HCT116 (cell line): ENCODE data around the gene MACROD1. TPM values are rescaled to one million over a fixed set of nuclear protein-coding genes. Genes with fewer than 3 reads are reported as not detected.

Experiments
- ATAC-seq: fragments of 200-7000 bp; cut with Tn5 transposase; 2 replicates; pipeline ENCODE4 v1.9.1; 2020; ENCODE audit warnings: mild to moderate bottlenecking, moderate library complexity
- BruUV-seq: library from RNA; stranded (reverse); fragments of 400-500 nt; replicated peaks from 2 replicates; lab custom pipeline; 2021; lab: Mats Ljungman, UMichigan
- CTCF ChIA-PET: fragments of 300-600 bp; sonication (Branson Sonifier 250); formaldehyde crosslinking; loops from one replicate; lab custom pipeline; 2021; ENCODE audit warnings: antibody characterized with exemption; lab: Charles Lee
- POLR2A ChIA-PET: fragments of 300-600, 350-600 bp; sonication (Branson Sonifier 250); formaldehyde crosslinking; loops from one replicate; lab custom pipeline; 2021; ENCODE audit warnings: antibody characterized with exemption; lab: Charles Lee
- RAD21 ChIA-PET, 2 experiments: fragments of 300-600 bp; sonication (Branson Sonifier 250); formaldehyde crosslinking; loops; one replicate each; lab custom pipeline; 2023; ENCODE audit warnings: low total read pairs in 2 of 2; ENCODE audit not compliant: uncharacterized antibody in 2 of 2, unreplicated experiment in 2 of 2, low non-redundant PET in 1 of 2; lab: Charles Lee
- DNase-seq: peaks from one replicate; pipeline ENCODE4 v3.0.0-alpha.2; 2010; ENCODE audit warnings: low read depth, low spot score
- H2AFZ ChIP-seq: fragments of 200-600 bp; shearing (Covaris generic), sonication (generic); 2 replicates; pipeline ENCODE4 v1.6.1; 2017; ENCODE audit warnings: low read depth, mixed run types, mixed read lengths, antibody characterized with exemption, low read length; ENCODE audit not compliant: poor library complexity, severe bottlenecking
- H3K27ac ChIP-seq: 2 replicates; pipeline ENCODE4 v1.5.1; 2012; ENCODE audit warnings: low read depth, low read length
- H3K27me3 ChIP-seq: fragments of 200-600 bp; sonication (generic); 2 replicates; pipeline ENCODE4 v1.6.1; 2016; ENCODE audit warnings: mixed run types, low read length, mixed read lengths; ENCODE audit not compliant: insufficient read depth
- H3K36me3 ChIP-seq, 2 experiments: fragments of 200-500 bp in 1 of 2; fragments of 200-600 bp in 1 of 2; sonication (Bioruptor generic) in 1 of 2; sonication (generic) in 1 of 2; 2 replicates each; pipeline versions ENCODE4 v1.5.1 to v1.6.1; 2014 to 2016; ENCODE audit warnings: low read length in 2 of 2, inconsistent platforms in 1 of 2, mixed read lengths in 1 of 2, mixed run types in 1 of 2; ENCODE audit not compliant: insufficient read depth in 2 of 2, control insufficient read depth in 1 of 2
- H3K4me1 ChIP-seq, 2 experiments: fragments of 200-600 bp in 1 of 2; sonication (generic) in 1 of 2; 2 replicates each; pipeline versions ENCODE4 v1.5.1 to v1.6.1; 2012 to 2017; ENCODE audit warnings: low read length in 2 of 2, inconsistent platforms in 1 of 2, mild to moderate bottlenecking in 1 of 2, mixed read lengths in 1 of 2, mixed run types in 1 of 2, moderate library complexity in 1 of 2; ENCODE audit not compliant: insufficient read depth in 2 of 2, control insufficient read depth in 1 of 2
- H3K4me2 ChIP-seq: fragments of 200-600 bp; sonication (generic); 2 replicates; pipeline ENCODE4 v1.6.1; 2017; ENCODE audit warnings: mixed run types, low read length, mixed read lengths
- H3K4me3 ChIP-seq, 2 experiments: fragments of 200-600 bp in 1 of 2; sonication (generic) in 1 of 2; replicated peaks in 1 of 2; 2 replicates each; pipeline ENCODE4 v1.5.1; 2011 to 2016; ENCODE audit warnings: low read length in 2 of 2, control low read depth in 1 of 2, low read depth in 1 of 2, mild to moderate bottlenecking in 1 of 2, mixed read lengths in 1 of 2, mixed run types in 1 of 2
- H3K79me2 ChIP-seq: fragments of 200-600 bp; sonication (generic); 2 replicates; pipeline ENCODE4 v1.6.1; 2017; ENCODE audit warnings: mild to moderate bottlenecking, mixed run types, low read length, moderate library complexity, mixed read lengths; ENCODE audit not compliant: insufficient read depth
- H3K9ac ChIP-seq: fragments of 200-600 bp; sonication (generic); 2 replicates; pipeline ENCODE4 v1.6.1; 2016; ENCODE audit warnings: low read length, mixed read lengths
- H3K9me2 ChIP-seq: fragments of 200-600 bp; sonication (generic), shearing (Covaris generic); 2 replicates; pipeline ENCODE4 v1.6.1; 2017; ENCODE audit warnings: mixed run types, mild to moderate bottlenecking, moderate library complexity; ENCODE audit not compliant: insufficient read depth
- H3K9me3 ChIP-seq, 2 experiments: fragments of 200-500 bp in 1 of 2; fragments of 200-600 bp in 1 of 2; sonication (Bioruptor generic) in 1 of 2; sonication (generic) in 1 of 2; 2 replicates each; pipeline ENCODE4 v1.6.1; 2014 to 2017; ENCODE audit warnings: low read length in 2 of 2, mixed read lengths in 2 of 2, inconsistent platforms in 1 of 2, low read depth in 1 of 2, mild to moderate bottlenecking in 1 of 2, mixed run types in 1 of 2, moderate library complexity in 1 of 2; ENCODE audit not compliant: control insufficient read depth in 1 of 2, insufficient read depth in 1 of 2
- H4K20me1 ChIP-seq: fragments of 200-600 bp; sonication (generic), shearing (Covaris generic); 2 replicates; pipeline ENCODE4 v1.6.1; 2017; ENCODE audit warnings: mixed run types, mild to moderate bottlenecking, moderate library complexity; ENCODE audit not compliant: insufficient read depth
- CBX3 ChIP-seq: IDR thresholded peaks from 2 replicates; pipeline ENCODE4 v1.6.1; 2012; ENCODE audit warnings: low read depth
- CEBPB ChIP-seq: IDR thresholded peaks from 2 replicates; pipeline ENCODE4 v1.6.1; 2012; ENCODE audit warnings: low read depth
- EZH2 ChIP-seq: fragments of 200-600 bp; sonication (generic); IDR thresholded peaks from 2 replicates; pipeline ENCODE4 v1.6.1; 2017; ENCODE audit warnings: antibody characterized with exemption, mixed run types
- EZH2phosphoT487 ChIP-seq: fragments of 200-600 bp; IDR thresholded peaks from 2 replicates; pipeline ENCODE4 v1.6.1; 2018; ENCODE audit warnings: antibody characterized with exemption, borderline replicate concordance
- FOSL1 ChIP-seq: IDR thresholded peaks from 2 replicates; pipeline ENCODE4 v1.6.1; 2012; ENCODE audit warnings: low read depth
- JUND ChIP-seq: IDR thresholded peaks from 2 replicates; pipeline ENCODE4 v1.6.1; 2012
- POLR2AphosphoS5 ChIP-seq: IDR thresholded peaks from 2 replicates; pipeline ENCODE4 v1.6.1; 2011; ENCODE audit warnings: mild to moderate bottlenecking, low read depth, low read length, moderate library complexity
- TCF7L2 ChIP-seq: IDR thresholded peaks from 2 replicates; pipeline ENCODE4 v1.7.0; 2011; ENCODE audit warnings: borderline replicate concordance, inconsistent platforms; ENCODE audit not compliant: insufficient read depth, insufficient read length; ENCODE audit errors: extremely low read depth
- YY1 ChIP-seq: IDR thresholded peaks from 2 replicates; pipeline ENCODE4 v1.6.1; 2011; ENCODE audit warnings: low read length, low read depth, moderate library complexity, mild to moderate bottlenecking; ENCODE audit not compliant: insufficient replicate concordance; ENCODE audit errors: extremely low read depth
- ZFX ChIP-seq: fragments of 450-650 bp; IDR thresholded peaks from 2 replicates; pipeline ENCODE4 v1.6.1; 2017
- intact Hi-C: fragments of 100-400 bp; cut with micrococcal nuclease; formaldehyde crosslinking; loops from 2 replicates; pipeline ENCODE4 v1.10.0; 2022
- total RNA-seq: library from RNA; stranded (reverse); gene quantifications from one replicate; pipeline ENCODE4 v1.2.1, GENCODE V29; 2021; ENCODE audit not compliant: unreplicated experiment
- TF ChIP-seq, protein P1 (sequence below): IDR thresholded peaks from 2 replicates; pipeline ENCODE4 v1.6.1; 2012
- TF ChIP-seq, protein P2 (sequence below): IDR thresholded peaks from 2 replicates; pipeline ENCODE4 v1.6.1; 2011; ENCODE audit warnings: mild to moderate bottlenecking, low read length, moderate library complexity; ENCODE audit not compliant: insufficient replicate concordance; ENCODE audit errors: extremely low read depth
- TF ChIP-seq, protein P3 (sequence below): IDR thresholded peaks from 2 replicates; pipeline ENCODE4 v1.6.1; 2012; ENCODE audit warnings: low read depth
- TF ChIP-seq, protein P4 (sequence below): IDR thresholded peaks from 2 replicates; pipeline ENCODE4 v1.6.1; 2012
- TF ChIP-seq, protein P5 (sequence below), 3 experiments: fragments of 200-600 bp in 1 of 3; sonication (generic) in 1 of 3; IDR thresholded peaks in 2 of 3; conservative IDR thresholded peaks in 1 of 3; 2 replicates each; pipeline ENCODE4 v1.5.1; 2012 to 2017; ENCODE audit warnings: low read depth in 2 of 3, low read length in 2 of 3, antibody characterized with exemption in 1 of 3, borderline replicate concordance in 1 of 3, control low read depth in 1 of 3, mild to moderate bottlenecking in 1 of 3, mixed read lengths in 1 of 3, mixed run types in 1 of 3, moderate library complexity in 1 of 3; ENCODE audit not compliant: insufficient read depth in 1 of 3

The MACROD1 gene
- total RNA-seq, 1 experiment from 2014 or later = 61.1 TPM

DNA sequence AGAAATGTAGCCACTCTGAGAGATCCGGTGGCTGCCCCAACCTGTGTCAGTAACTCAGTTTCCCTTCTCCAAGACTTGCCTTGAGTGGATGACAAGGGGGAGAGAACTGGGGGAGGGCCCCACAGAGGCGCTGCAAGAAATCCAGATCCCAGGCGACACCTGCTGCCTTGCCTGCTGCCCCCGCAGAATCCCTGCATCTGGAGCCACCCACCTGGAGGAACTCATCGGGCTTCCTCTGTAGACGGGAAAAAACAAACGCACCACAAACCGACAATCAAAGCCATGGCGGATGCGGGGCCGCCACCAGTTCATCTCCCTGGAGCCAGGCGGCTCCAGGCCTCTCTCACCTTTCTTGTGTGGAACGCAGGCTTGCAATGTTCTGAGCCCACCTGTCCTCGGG, 40.2 kb downstream of the MACROD1 start:
- Histone ChIP-seq H3K9me2 (no peaks in the 10 kb centered on the region), H3K9me3 (no peaks in the 10 kb centered on the region), H4K20me1 (no peaks in the 10 kb centered on the region), H3K4me1 (no peaks in the 10 kb centered on the region; a peak in 1 of 4 replicates), H3K36me3 (no peaks in the 10 kb centered on the region), H3K9ac (no peak overlapping the region), H3K79me2 (no peaks in the 10 kb centered on the region), H3K27me3 (no peaks in the 10 kb centered on the region), H2AFZ (no peak overlapping the region), H3K4me3 (no peak overlapping the region), H3K27ac (no peak overlapping the region), H3K4me2 (no peak overlapping the region)
- CTCF ChIA-PET = no interaction called here
- RAD21 ChIA-PET = no interaction called here
- no peak for DNase-seq
- no peak for ATAC-seq
- TF ChIP-seq YY1 (no peak), POLR2AphosphoS5 (no peak), CBX3 (no peak), TCF7L2 (no peak), FOSL1 (no peak), CEBPB (no peak), JUND (no peak), ZFX (no peak), EZH2phosphoT487 (no peak), EZH2 (no peak)
- TF ChIP-seq, protein P1, sequence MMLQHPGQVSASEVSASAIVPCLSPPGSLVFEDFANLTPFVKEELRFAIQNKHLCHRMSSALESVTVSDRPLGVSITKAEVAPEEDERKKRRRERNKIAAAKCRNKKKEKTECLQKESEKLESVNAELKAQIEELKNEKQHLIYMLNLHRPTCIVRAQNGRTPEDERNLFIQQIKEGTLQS = no peak
- TF ChIP-seq, protein P2, sequence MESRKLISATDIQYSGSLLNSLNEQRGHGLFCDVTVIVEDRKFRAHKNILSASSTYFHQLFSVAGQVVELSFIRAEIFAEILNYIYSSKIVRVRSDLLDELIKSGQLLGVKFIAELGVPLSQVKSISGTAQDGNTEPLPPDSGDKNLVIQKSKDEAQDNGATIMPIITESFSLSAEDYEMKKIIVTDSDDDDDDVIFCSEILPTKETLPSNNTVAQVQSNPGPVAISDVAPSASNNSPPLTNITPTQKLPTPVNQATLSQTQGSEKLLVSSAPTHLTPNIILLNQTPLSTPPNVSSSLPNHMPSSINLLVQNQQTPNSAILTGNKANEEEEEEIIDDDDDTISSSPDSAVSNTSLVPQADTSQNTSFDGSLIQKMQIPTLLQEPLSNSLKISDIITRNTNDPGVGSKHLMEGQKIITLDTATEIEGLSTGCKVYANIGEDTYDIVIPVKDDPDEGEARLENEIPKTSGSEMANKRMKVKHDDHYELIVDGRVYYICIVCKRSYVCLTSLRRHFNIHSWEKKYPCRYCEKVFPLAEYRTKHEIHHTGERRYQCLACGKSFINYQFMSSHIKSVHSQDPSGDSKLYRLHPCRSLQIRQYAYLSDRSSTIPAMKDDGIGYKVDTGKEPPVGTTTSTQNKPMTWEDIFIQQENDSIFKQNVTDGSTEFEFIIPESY = no peak
- TF ChIP-seq, protein P3, sequence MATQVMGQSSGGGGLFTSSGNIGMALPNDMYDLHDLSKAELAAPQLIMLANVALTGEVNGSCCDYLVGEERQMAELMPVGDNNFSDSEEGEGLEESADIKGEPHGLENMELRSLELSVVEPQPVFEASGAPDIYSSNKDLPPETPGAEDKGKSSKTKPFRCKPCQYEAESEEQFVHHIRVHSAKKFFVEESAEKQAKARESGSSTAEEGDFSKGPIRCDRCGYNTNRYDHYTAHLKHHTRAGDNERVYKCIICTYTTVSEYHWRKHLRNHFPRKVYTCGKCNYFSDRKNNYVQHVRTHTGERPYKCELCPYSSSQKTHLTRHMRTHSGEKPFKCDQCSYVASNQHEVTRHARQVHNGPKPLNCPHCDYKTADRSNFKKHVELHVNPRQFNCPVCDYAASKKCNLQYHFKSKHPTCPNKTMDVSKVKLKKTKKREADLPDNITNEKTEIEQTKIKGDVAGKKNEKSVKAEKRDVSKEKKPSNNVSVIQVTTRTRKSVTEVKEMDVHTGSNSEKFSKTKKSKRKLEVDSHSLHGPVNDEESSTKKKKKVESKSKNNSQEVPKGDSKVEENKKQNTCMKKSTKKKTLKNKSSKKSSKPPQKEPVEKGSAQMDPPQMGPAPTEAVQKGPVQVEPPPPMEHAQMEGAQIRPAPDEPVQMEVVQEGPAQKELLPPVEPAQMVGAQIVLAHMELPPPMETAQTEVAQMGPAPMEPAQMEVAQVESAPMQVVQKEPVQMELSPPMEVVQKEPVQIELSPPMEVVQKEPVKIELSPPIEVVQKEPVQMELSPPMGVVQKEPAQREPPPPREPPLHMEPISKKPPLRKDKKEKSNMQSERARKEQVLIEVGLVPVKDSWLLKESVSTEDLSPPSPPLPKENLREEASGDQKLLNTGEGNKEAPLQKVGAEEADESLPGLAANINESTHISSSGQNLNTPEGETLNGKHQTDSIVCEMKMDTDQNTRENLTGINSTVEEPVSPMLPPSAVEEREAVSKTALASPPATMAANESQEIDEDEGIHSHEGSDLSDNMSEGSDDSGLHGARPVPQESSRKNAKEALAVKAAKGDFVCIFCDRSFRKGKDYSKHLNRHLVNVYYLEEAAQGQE = no peak
- TF ChIP-seq, protein P4, sequence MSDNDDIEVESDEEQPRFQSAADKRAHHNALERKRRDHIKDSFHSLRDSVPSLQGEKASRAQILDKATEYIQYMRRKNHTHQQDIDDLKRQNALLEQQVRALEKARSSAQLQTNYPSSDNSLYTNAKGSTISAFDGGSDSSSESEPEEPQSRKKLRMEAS = no peak
- TF ChIP-seq, protein P5, sequence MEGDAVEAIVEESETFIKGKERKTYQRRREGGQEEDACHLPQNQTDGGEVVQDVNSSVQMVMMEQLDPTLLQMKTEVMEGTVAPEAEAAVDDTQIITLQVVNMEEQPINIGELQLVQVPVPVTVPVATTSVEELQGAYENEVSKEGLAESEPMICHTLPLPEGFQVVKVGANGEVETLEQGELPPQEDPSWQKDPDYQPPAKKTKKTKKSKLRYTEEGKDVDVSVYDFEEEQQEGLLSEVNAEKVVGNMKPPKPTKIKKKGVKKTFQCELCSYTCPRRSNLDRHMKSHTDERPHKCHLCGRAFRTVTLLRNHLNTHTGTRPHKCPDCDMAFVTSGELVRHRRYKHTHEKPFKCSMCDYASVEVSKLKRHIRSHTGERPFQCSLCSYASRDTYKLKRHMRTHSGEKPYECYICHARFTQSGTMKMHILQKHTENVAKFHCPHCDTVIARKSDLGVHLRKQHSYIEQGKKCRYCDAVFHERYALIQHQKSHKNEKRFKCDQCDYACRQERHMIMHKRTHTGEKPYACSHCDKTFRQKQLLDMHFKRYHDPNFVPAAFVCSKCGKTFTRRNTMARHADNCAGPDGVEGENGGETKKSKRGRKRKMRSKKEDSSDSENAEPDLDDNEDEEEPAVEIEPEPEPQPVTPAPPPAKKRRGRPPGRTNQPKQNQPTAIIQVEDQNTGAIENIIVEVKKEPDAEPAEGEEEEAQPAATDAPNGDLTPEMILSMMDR (IDR thresholded peaks at IDR 0.05 in 2 of 3, conservative IDR thresholded peaks at IDR 0.05 in 1 of 3; ENCODE audit: borderline replicate concordance in 1 of 3, insufficient read depth in 1 of 3, low read depth in 2 of 3, low read length in 2 of 3) = no peak
- intact Hi-C loops = no loop called here
- BruUV-seq = no TSS peak
- POLR2A ChIA-PET = no interaction called here
